ENCODE results near the gene DLEC1.
"Not testable (repeated sequence)": the region's sequence is repeated elsewhere in the genome, so short reads cannot be mapped to it uniquely, and the experiment has no call there.

DLEC1 gene

DNA sequence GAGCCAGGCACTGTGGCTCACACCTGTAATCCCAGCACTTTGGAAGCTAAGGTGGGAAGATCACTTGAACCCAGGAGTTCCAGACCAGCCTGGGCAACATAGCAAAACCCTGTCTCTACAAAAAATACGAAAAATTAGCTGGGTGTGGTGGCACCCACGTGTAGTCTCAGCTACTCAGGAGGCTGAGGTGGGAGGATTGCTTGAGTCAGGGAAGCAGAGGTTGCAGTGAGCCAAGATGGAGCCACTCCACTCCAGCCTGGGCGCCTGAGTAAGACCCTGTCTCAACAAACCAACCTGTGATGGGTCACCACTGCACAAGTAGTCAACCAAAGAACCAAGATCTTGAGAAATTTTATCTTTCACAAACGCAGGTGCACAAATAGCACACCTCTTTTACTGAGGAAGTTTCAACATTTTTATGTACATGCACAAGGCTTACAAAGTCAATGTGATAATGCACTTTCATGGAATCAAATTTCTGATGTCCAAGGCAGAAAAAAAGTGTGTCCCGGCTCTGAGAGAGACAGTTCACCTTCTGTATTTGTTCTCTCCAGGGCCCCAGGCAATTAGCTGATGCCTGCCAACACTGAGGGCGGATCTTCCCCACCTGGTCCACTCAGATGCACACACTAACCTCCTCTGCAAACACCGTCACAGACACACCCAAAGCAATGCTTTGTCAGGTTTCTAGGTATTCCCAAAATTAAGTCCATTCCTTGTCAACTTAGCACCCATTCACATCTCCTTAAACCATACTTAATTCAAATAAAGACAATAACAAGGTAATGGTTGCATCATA lies 85.5 kb downstream of the DLEC1 start:
- DNase-seq, result no peak

DNA sequence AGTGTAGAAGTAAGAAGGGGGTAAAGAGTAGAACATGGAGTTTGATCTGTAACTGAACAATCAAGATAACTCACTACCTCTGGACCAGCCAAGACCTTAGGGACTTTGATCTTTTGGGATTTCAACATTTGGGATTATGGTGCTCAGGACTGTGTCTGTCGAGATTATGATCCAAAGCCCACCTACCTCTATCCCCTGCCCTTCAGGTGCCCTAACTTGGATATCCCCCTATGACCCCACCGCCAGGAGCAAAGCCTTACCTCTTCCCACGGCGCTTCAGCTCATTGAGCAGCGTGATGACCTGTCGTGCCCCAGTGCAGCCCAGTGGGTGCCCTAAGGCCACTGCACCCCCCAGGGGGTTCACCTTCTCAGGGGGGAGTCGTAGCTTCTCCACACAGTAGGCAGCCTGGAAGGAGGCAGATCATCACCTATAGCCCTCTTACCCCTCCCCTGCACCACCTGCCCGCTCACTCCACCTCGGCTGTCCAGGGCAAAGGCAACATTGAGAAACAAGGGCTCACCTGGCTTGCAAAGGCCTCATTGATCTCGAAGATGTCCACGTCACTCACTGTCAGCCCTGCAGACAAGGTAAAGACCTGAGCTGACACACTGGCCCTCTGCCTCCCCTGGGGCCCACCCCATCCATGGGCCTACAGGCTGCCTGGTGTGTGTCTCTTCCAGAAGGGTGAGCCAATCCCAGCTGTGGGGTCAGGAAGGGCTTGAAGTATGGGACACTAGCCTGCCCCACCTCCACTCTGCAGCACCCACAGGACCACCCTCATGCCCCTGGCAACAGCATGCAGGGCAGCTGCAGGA lies 86.5 kb downstream of the DLEC1 start:
- DNase-seq, result no peak

DNA sequence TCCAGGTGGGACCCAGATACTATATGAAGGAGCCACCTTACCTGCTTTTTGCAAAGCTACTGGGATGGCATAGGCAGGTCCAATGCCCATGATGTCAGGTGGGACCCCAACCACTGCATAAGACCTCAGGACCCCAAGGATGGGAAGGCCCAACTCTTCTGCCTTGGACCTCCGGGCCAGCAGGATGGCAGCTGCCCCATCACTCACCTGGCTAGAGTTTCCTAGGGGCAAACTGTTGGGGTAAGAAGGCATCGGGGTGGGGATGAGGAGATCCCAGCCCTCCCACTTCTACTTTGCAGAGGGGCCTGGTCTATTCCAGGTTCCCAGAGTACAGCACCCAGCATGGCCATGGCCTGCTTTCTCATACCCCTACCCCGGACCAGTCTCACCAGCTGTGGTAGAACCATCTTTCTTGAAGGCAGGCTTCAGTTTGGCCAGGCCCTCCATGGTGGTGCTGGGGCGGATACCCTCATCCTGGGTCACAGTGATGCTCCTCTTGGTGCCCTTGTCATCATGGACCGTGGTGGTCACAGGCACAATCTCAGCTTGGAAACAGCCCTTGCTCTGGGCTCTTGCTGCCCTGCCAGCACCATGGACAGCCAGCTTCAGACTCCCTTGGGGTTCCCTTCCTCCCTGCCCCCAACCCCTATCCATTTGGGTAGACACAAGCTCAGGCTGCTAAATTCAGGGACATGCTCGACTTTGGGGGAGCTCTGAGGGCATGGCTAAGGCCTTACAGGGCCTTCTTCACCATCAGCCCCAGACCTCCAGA lies 87.3 kb downstream of the DLEC1 start:
- DNase-seq, result no peak

DNA sequence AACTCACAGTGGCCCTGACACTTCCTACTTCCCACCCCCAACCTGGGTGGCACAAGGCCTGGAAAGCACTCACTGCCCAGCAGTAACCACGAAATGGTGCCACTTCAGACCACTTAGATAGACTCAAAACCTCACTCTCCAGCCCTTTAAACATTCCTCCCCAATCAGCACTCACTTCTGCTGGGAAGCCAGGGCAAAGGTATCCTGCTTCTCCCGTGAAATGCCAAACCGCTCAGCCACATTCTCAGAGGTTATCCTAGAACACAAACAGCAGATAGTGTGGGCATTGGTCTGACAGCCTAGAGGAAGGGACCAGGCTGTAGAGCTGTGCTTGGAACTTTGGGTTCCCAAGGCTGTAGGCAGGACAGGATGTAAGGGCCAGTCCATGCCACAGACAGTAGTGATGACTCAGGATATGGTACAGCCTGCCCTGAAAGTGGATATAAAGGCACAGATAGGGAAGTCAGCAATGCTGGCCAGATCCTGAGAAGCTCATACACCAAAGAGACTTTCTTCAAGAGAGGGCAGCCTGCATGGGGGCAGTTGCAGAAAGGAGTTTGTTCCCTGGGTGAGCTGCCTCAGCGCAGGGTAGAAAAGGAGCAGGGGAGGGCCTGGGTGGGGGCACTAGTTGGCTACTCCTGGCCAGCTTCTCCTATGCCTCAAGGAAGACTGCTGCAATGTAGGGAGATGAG lies 88.7 kb downstream of the DLEC1 start:
- no peak for DNase-seq

DNA sequence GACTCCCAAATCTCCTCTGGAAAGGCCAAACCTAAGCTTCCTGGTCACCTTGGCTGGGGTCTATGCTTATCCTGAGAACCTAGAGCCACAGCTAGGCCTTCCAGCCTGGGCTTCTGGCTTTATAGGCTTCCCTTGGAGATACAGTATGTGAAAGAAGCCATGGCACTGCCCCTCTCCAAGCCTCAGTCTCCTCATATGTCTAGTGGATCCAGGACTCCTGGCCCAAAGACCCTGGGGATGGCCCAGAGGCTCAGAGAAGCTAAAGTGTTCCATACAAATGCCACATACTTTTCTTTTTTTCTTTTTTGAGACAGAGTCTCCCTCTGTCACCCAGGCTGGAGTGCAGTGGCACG lies 89.3 kb downstream of the DLEC1 start:
- DNase-seq, result no peak

DNA sequence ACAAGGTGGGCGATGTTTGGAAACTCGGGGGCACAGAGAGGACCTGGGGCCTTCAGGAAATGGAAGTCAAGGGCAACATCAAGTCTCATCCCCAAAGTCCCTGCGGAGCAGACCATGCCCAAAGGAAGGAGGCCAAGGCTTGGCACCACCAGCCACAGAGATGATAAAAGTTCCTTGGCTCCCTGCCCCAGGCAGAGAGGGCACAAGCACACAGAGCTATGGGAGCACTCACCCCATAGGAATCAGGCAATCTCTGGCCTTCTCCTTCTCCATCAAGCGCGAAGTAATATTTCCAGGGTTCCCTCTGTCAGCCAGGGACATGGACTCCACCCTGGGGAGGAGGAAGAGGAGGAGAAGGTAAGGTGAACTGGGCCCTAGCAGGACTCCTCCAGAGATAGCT lies 90.0 kb downstream of the DLEC1 start:
- DNase-seq, result no peak

DNA sequence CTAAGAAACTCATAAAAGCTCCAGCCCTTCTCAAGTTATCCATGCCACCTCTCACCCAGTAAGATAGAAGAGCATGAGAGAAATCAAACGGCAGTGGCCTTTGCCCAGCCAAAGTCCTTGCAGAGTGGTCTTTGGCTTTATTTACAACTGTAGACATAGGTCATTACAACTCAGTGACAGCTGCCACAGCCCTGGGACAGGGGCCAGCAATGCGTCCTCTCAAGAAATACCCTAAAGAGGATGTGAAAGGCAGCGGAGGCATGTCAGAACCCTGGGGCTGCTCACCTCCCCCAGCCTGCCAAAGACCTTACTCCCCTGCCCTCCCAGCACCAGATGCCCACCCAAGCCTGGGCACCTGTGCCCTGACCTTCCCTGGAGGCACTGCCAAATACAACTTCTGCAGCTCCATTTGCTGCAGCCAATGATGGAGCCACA lies 91.6 kb downstream of the DLEC1 start:
- no peak for DNase-seq

DNA sequence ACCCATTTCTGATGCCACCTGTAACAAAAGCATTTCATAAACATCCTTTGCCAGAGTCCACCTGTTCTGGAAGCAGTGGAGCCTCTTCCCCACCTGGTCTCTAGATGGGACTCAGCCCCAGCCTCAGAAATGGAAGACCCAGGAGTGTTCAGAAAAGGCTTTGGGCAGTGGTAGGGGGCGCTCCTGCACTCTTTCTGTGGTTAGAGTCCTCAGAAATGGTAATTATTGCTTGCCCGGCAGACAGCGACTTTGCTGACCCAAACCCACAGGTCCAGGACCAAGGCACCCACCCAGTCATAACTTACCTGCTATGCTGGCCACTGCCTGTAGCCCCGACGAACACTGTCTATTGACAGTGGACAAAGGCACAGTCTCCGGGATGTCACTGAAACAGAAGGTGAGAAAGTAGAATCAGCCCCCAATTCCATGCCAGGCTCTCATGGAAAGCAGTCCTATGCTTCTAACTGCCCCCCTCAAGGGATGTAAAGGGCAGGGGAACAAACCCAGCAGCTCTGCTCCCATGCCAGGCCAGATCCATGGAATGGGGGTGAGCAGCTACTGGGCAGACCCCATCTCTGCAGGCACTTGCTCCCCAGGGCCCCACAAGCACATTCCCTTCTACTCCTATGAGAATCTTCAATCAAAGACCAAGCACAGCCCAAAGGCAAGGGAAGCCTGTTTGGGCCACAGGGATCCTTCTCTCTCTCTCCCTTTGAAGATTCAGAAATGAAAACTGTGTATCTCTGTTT lies 92.8 kb downstream of the DLEC1 start:
- no peak for DNase-seq

DNA sequence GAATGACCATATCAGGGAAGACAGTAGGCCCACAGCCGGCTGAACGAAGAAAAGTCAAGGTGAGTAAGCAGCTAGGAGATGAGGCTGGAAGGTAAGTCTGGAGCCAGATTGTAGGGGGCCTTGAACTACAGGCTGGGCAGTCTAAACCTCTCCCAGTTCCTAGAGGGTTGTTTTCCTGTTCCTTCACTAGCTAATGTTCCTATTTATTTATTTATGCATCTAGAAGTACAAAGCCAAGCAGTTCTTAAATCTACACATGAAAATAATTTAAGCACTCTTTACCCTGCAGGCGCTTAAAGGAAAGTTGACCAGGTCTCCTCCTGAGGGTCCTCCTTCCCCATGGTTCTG lies 94.2 kb downstream of the DLEC1 start:
- DNase-seq, result no peak

DNA sequence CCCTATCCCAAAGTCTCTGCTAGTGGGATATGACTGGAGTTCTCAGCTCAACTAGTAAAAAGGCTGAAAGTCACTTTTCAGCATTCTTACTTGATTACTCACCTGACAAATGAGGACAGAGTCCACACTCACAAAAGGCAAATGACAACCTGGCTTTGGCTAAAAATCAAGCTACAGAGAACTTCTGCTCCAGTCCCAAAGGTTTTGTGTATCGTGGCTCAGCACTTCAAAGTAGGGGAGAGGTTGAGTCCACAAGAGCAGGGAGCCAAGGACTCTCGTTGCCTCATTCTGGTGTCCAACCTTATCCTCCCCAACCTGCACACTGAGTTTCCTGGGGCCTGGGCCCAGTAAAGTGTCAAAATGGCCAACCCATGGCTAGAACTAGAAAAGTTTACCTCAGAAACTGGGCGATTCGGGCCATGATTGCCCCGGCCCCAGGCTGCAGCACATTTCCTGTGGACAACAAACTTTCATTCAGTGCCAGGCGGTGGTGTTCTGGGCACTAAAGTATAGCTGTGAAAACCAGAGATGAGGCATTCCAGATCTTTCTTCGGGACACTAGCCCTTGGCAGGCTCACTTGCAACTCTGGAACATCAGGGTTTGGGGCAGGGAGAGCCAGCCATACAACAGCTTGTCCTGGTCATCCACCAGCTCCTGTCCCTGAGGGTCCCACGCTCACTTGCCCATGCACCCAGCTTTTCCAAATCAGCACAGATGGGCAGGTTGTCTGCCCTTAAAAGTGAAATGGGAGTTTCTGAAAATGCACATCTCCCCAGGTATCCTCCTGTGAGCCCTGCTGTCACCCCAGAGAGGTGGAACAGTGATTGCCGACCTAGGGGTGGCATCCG lies 94.8 kb downstream of the DLEC1 start:
- DNase-seq, result no peak

DNA sequence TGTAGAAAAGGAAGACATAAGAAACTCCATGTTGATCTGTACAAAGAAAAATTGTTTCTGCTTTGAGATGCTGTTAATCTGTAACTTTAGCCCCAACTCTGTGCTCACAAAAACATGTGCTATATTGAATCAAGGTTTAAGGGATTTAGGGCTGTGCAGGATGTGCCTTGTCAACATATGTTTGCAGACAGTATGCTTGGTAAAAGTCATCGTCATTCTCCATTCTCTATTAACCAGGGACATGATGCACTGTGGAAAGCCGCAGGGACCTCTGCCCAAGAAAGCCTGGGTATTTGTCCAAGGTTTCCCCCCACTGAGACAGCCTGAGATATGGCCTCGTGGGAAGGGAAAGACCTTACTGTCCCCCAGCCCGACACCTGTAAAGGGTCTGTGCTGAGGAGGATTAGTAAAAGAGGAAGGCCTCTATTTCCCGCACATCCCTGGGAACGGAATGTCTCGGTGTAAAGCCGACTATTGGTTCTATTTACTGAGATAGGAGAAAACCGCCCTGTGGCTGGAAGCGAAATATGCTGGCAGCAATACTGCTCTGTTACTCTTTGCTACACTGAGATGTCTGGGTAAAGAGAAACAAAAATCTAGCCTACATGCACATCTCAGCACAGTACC lies 95.6 kb downstream of the DLEC1 start:
- not testable (repeated sequence) for DNase-seq

DNA sequence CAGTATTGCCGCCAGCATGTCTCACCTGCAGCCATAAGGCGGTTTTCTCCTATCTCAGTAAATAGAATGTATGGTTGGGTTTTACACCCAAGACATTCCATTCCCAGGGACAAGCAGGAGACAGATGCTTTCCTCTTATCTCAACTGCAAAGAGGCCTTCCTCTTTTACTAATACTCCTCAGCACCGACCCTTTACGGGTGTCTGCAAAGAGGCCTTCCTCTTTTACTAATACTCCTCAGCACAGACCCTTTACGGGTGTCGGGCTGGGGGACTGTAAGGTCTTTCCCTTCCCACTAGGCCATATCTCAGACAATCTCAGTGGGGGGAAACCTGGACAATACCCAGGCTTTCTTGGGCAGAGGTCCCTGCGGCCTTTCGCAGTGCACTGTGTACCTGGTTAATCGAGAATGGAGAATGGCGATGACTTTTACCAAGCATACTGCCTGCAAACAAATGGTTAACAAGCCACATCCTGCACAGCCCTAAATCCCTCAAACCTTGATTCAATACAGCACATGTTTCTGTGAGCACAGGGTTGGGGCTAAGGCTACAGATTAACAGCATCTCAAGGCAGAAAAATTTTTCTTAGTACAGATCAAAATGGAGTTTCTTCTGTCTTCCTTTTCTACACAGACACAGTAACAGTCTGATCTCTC lies 96.7 kb downstream of the DLEC1 start:
- DNase-seq, result not testable (repeated sequence)

DNA sequence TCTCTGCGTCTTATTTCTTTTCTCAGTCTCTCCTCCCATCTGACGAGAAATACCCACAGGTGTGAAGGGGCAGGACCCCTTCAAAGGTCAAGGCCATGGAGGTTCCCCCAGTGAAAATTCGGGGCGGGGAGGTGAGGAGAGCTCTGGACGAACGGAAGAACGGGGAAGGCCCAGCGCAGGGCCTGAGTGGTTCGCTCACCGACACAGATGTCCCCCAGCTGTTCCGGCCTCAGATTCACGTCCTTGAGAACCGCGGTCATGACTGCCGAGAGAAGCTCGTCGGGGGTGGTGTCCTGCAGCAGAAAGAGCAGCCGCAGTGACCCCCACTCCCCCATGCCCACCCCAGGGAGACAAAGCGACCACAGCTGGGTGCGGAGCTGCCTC lies 97.4 kb downstream of the DLEC1 start:
- DNase-seq, result no peak

DNA sequence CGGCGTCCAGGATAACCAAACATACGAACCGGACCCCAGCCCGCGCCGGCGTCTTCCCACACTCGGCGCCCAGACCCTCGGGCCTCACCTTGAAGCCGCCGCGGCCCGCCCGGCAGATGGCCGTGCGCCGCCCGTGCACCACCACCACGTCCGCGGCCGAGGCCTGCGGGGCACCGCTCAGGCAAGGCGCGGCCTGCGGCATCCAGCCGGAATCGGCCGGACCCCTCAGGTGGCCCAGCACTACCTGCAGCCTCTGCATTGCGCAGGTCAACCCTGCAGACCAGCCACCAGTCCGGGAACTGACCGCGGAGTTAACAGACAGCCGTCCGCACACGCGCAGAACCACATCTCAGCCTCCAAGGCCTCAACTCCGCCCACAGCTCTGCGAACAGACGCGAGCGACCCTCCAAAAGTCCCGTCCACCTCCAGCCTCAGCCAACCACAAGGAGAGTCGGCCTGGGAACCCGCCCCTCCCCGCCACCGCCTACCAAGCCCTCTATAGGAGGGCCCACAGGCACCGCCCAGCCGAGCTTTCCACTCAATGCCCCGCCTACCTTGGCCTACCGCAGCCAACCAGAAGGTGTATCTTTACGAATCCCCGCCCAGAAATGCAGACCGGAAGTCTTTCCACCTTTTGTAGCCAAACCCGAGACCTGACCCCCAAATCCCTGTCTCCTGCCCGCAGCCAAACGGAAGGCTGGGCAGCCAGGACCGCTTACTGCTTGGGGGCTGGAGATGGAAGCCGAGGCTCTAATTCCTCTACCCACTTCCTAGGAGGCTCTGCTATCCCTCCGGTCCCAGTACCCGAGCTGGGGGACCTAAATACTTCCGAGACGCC lies 98.0 kb downstream of the DLEC1 start, which contains the start of gene ACAA1:
Gene ACAA1 (minus strand): TSS at position 351 of the 838 bp plus-strand sequence. CDS start 92 bp downstream, at position 259.
- DNase-seq, result peak; percentile 92

DNA sequence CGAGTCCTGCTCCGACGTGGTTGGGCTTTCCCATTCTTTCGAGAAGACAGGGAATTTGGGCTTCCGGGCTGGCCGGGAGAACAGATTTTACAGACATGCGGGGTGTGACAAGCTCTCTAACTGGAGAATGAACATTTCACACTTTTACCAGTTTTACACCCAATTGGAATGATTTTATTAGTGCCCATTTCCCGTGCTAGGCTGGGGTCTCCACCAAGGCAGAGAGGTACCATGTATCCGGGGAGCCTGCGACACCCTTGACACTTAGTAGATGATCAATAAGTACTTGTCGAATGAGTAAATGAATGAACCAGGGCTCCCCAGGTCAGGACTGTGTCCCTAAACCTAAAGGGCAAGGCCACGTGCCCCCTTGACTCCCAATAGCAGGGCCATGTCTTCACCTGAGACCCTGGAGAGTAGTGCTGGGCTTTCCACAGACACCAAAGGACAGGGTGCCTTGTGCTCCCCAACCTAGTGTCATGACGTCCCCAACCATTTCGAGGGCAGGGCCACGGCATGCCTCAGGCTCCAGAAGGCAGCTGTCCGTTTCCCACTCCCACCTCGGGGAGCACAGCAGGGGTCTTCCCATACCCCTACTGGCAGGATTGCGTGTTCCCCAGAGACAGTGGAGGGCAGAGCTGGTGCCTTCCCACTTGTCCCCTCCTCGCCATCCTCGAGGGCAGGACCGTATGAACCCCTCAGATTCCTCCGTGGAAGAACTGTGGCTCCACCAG lies 98.8 kb downstream of the DLEC1 start:
- DNase-seq, result no peak

DNA sequence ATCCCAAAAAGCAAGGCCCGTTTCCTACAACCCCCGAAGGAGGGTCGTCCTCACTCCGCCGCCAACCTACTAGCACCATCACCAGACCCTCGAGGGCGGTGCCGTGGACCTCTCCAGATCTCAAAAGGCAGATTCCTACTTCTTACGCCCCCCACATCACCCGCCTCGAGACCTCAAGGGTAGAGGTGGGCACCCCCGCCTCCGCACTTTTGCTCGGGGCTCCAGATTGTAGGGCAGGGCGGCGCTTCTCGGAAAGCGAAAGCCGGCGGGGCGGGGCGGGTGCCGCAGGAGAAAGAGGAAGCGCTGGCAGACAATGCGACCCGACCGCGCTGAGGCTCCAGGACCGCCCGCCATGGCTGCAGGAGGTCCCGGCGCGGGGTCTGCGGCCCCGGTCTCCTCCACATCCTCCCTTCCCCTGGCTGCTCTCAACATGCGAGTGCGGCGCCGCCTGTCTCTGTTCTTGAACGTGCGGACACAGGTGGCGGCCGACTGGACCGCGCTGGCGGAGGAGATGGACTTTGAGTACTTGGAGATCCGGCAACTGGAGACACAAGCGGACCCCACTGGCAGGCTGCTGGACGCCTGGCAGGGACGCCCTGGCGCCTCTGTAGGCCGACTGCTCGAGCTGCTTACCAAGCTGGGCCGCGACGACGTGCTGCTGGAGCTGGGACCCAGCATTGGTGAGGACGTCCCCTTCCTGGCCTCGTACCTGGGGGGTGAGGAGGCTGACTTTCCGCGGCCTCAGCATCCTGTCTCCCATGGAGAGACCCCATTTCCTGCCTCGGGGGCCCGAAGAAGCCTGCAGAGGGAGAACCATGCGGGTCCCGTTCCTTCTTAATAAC lies 99.6 kb downstream of the DLEC1 start, which contains the start of gene MYD88:
Gene MYD88 (plus strand): TSS at position 313 of the 842 bp plus-strand sequence. CDS start 40 bp downstream, at position 353.
- peak; percentile 31 for DNase-seq

DNA sequence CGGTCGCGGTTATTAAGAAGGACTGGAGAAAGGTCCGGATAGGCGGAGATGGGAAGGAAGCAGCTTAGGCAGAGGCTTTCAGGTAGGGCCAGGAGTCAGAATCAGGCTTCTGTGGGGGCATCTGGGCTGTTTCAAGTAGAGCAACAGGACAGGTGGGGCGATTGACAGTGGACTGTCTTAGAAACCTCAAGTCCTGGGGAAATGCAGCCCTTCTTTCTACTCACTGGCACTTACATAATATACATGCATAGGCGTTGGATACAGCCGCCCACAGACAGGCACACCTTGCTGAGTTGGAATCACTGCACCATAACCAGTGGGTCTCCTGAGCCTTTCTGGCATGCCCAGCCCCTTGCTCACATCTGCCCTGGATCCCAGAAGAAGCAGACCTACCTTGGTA lies 100.2 kb downstream of the DLEC1 start:
- DNase-seq, result no peak

Measured in NCI-H1105 treated with DMSO at 0.1 percent for 48 hours (cell line).